Endothelial cell of umbilical vein (primary cell): ENCODE results near the gene NUDT6. TPM values are rescaled to one million over a fixed set of nuclear protein-coding genes. Genes with fewer than 3 reads are reported as not detected.

ENCODE experiments used
- BruUV-seq: library from RNA; stranded (reverse); fragments of 400-500 nt; replicated peaks from 2 replicates; lab custom pipeline; 2021; lab: Mats Ljungman, UMichigan
- CTCF ChIA-PET: fragments of 300-600, 350-600 bp; sonication (Branson Sonifier 250); formaldehyde crosslinking; loops from one replicate; lab custom pipeline; 2021; ENCODE audit warnings: antibody characterized with exemption, inconsistent platforms; lab: Charles Lee
- POLR2A ChIA-PET: fragments of 300-600, 350-600 bp; sonication (Branson Sonifier 250); formaldehyde crosslinking; loops from one replicate; lab custom pipeline; 2021; ENCODE audit warnings: antibody characterized with exemption, inconsistent platforms; lab: Charles Lee
- DNase-seq: peaks from one replicate; pipeline ENCODE4 v3.0.0-alpha.2; 2011; ENCODE audit warnings: low read depth, low spot score
- FAIRE-seq: peaks from 2 replicates; lab custom pipeline; 2011; peaks lifted over from hg19 to GRCh38; lab: Jason Lieb, UNC
- H2AFZ ChIP-seq: 2 replicates; pipeline ENCODE4 v1.6.0; 2012; ENCODE audit warnings: low read depth, low read length, control low read depth, inconsistent platforms
- H3K27ac ChIP-seq: 2 replicates; pipeline ENCODE4 v1.5.1; 2011; ENCODE audit warnings: low read depth, mild to moderate bottlenecking, control low read depth, low read length, moderate library complexity; ENCODE audit not compliant: insufficient read depth
- H3K27me3 ChIP-seq, 2 experiments: 2 replicates each; pipeline versions ENCODE4 v1.6.0 to v1.6.1; 2011; ENCODE audit warnings: low read length in 2 of 2, mixed read lengths in 1 of 2; ENCODE audit not compliant: control insufficient read depth in 2 of 2, insufficient read depth in 2 of 2
- H3K36me3 ChIP-seq, 2 experiments: 2 replicates in 1 of 2; 3 replicates in 1 of 2; pipeline ENCODE4 v1.5.1; 2011; ENCODE audit warnings: low read length in 2 of 2, mild to moderate bottlenecking in 1 of 2, moderate library complexity in 1 of 2; ENCODE audit not compliant: control insufficient read depth in 2 of 2, insufficient read depth in 2 of 2; ENCODE audit errors: extremely low read depth in 1 of 2
- H3K4me1 ChIP-seq: 3 replicates; pipeline ENCODE4 v1.5.1; 2011; ENCODE audit warnings: mild to moderate bottlenecking, low read length; ENCODE audit not compliant: control insufficient read depth, insufficient read depth; ENCODE audit errors: extremely low read depth
- H3K4me2 ChIP-seq: 2 replicates; pipeline ENCODE4 v1.6.1; 2011; ENCODE audit warnings: low read length, control low read depth, mixed read lengths; ENCODE audit not compliant: insufficient read depth
- H3K4me3 ChIP-seq, 3 experiments: fragments of 200-600 bp in 1 of 3; sonication (generic), shearing (Covaris generic) in 1 of 3; replicated peaks in 1 of 3; 2 replicates each; pipeline ENCODE4 v1.5.1; 2011 to 2016; ENCODE audit warnings: control low read depth in 3 of 3, low read length in 3 of 3, mild to moderate bottlenecking in 2 of 3, inconsistent platforms in 1 of 3, low read depth in 1 of 3, moderate library complexity in 1 of 3; ENCODE audit not compliant: insufficient read depth in 1 of 3
- H3K79me2 ChIP-seq: 2 replicates; pipeline ENCODE4 v1.6.0; 2012; ENCODE audit warnings: low read length, inconsistent platforms; ENCODE audit not compliant: control insufficient read depth, insufficient read depth
- H3K9ac ChIP-seq: replicated peaks from 2 replicates; pipeline ENCODE3; 2011; ENCODE audit warnings: low read length, control low read depth; ENCODE audit not compliant: insufficient read depth; ENCODE audit errors: extremely low read depth
- H3K9me1 ChIP-seq: replicated peaks from 3 replicates; pipeline ENCODE4 v1.6.0; 2011; ENCODE audit warnings: mild to moderate bottlenecking, low read length; ENCODE audit not compliant: control insufficient read depth, insufficient read depth; ENCODE audit errors: extremely low read depth
- H3K9me3 ChIP-seq: replicated peaks from 2 replicates; pipeline ENCODE4 v1.5.1; 2012; ENCODE audit warnings: low read length, inconsistent platforms; ENCODE audit not compliant: control insufficient read depth, insufficient read depth
- H4K20me1 ChIP-seq: replicated peaks from 2 replicates; pipeline ENCODE3; 2011; ENCODE audit warnings: mild to moderate bottlenecking, low read length; ENCODE audit not compliant: control insufficient read depth, insufficient read depth; ENCODE audit errors: extremely low read depth
- CTCF ChIP-seq, 2 donors: IDR thresholded peaks; 1 replicate in 1 of 2; 2 replicates in 1 of 2; pipeline ENCODE4 v1.5.1; 2011; ENCODE audit warnings: low read length in 2 of 2, mild to moderate bottlenecking in 2 of 2, moderate library complexity in 2 of 2, control low read depth in 1 of 2, inconsistent platforms in 1 of 2, low read depth in 1 of 2; ENCODE audit not compliant: insufficient read depth in 1 of 2; ENCODE audit errors: extremely low read depth in 1 of 2
- EZH2 ChIP-seq: IDR thresholded peaks from 2 replicates; pipeline ENCODE4 v1.6.1; 2012; ENCODE audit warnings: borderline replicate concordance, low read depth, mild to moderate bottlenecking, moderate library complexity, low read length, inconsistent platforms; ENCODE audit not compliant: severe bottlenecking
- FOS ChIP-seq: IDR thresholded peaks from 2 replicates; pipeline ENCODE4 v1.6.1; 2011; ENCODE audit warnings: mild to moderate bottlenecking, low read length, moderate library complexity, borderline replicate concordance; ENCODE audit not compliant: insufficient read depth
- GATA2 ChIP-seq: IDR thresholded peaks from 2 replicates; pipeline ENCODE4 v1.7.0; 2011; ENCODE audit warnings: low read depth, mild to moderate bottlenecking, moderate library complexity, mixed read lengths, low read length; ENCODE audit not compliant: insufficient read length, insufficient read depth
- JUN ChIP-seq: IDR thresholded peaks from 2 replicates; pipeline ENCODE4 v1.6.1; 2011; ENCODE audit warnings: borderline replicate concordance, low read depth; ENCODE audit not compliant: insufficient read length, insufficient read depth
- MAX ChIP-seq: IDR thresholded peaks from 2 replicates; pipeline ENCODE4 v1.6.1; 2011; ENCODE audit not compliant: insufficient read depth, insufficient read length
- MYC ChIP-seq: IDR thresholded peaks from one replicate; pipeline ENCODE4 v1.6.1; 2011; ENCODE audit warnings: mild to moderate bottlenecking, low read depth, low read length
- POLR2A ChIP-seq: IDR thresholded peaks from 2 replicates; pipeline ENCODE4 v1.6.1; 2012; ENCODE audit warnings: low read depth, mild to moderate bottlenecking, control low read depth, low read length
- POLR2AphosphoS5 ChIP-seq: IDR thresholded peaks from 2 replicates; pipeline ENCODE4 v1.6.1; 2012; ENCODE audit warnings: low read depth, mild to moderate bottlenecking, control low read depth, low read length, moderate library complexity; ENCODE audit not compliant: insufficient read depth
- dilution Hi-C: fragments of 300-500 bp; cut with MboI; formaldehyde crosslinking; loops from one replicate; pipeline ENCODE4 v1.15.0; 2019; ENCODE audit warnings: low sequenced_read_pairs; ENCODE audit not compliant: extremely low pct_ligation_motif_present
- intact Hi-C: fragments of 100-400 bp; cut with micrococcal nuclease; formaldehyde crosslinking; loops from one replicate; pipeline ENCODE4 v1.10.0; 2022
- polyA plus RNA-seq, 4 experiments: library from polyadenylated mRNA; depleted of rRNA in 3 of 4; stranded (reverse) in 3 of 4; unstranded in 1 of 4; fragments of >200 nt; gene quantifications; 2 replicates each; pipeline versions ENCODE4 v1.2.1 to v1.2.3, GENCODE V29; 2011 to 2012; ENCODE audit warnings: missing spikeins in 1 of 4
- total RNA-seq: library from RNA; stranded (reverse); gene quantifications from 2 replicates; pipeline ENCODE4 v1.2.3, GENCODE V29; 2021

Gene NUDT6
- total and polyA plus RNA-seq, 2 donors (not counting 3 experiments of a cell fraction or from before 2014, with no cell fraction given): 5.1 to 5.4 TPM

GRCh38 chr4:122948671-122949070 is 26.3 kb upstream of the NUDT6 start:
- intact Hi-C loops (no loop called here), dilution Hi-C loops (no loop called here)
- Histone ChIP-seq H3K4me1 (no peaks in the 10 kb centered on the region), H4K20me1 (no peaks in the 10 kb centered on the region), H3K27ac (no peak overlapping the region), H3K9me3 (no peaks in the 10 kb centered on the region), H3K36me3 (peaks cover 3 to 14% of the 10 kb centered on the region in 2 experiments), H2AFZ (no peak overlapping the region), H3K79me2 (no peaks in the 10 kb centered on the region), H3K27me3 (no peaks in the 10 kb centered on the region), H3K9me1 (no peaks in the 10 kb centered on the region), H3K4me3 (no peak overlapping the region), H3K9ac (no peak overlapping the region), H3K4me2 (no peak overlapping the region)
- no peak for TF ChIP-seq CTCF (IDR thresholded peaks at IDR 0.05; ENCODE audit: extremely low read depth in 1 of 2, insufficient read depth in 1 of 2, low read depth in 1 of 2, low read length in 2 of 2)
- no peak for TF ChIP-seq FOS
- no peak for DNase-seq
- POLR2A ChIA-PET: no interaction called here
- no peak for FAIRE-seq
- BruUV-seq: no TSS peak
- CTCF ChIA-PET: no interaction called here

- FAIRE-seq: no peak
- Histone ChIP-seq H3K27me3 (no peaks in the 10 kb centered on the region), H4K20me1 (no peaks in the 10 kb centered on the region), H3K4me1 (no peaks in the 10 kb centered on the region), H3K36me3 (peaks cover 3 to 12% of the 10 kb centered on the region in 2 experiments), H3K9me1 (no peaks in the 10 kb centered on the region), H3K4me2 (no peak overlapping the region), H3K27ac (no peak overlapping the region), H3K79me2 (no peaks in the 10 kb centered on the region), H2AFZ (no peak overlapping the region), H3K9me3 (no peaks in the 10 kb centered on the region), H3K9ac (no peak overlapping the region), H3K4me3 (no peak overlapping the region)
- intact Hi-C loops (no loop called here), dilution Hi-C loops (no loop called here)
- no peak for DNase-seq
- ChIA-PET CTCF (interaction anchor here (1.0 kb wide), 1 partner anchor 229 kb away, joined by 3 read pairs; no protein-coding TSS in a partner anchor), POLR2A (no interaction called here)
- no TSS peak for BruUV-seq
- TF ChIP-seq EZH2 (no peak), MYC (no peak), JUN (no peak), POLR2AphosphoS5 (no peak), MAX (no peak), CTCF (IDR thresholded peaks at IDR 0.05; ENCODE audit: extremely low read depth in 1 of 2, insufficient read depth in 1 of 2, low read depth in 1 of 2, low read length in 2 of 2) (no peak), POLR2A (no peak), GATA2 (no peak), FOS (no peak)
Measured at GRCh38 chr4:122946142-122946541, 23.7 kb upstream of the NUDT6 start.
